K562 (cell line): ENCODE results near the gene ATP6V0A1. TPM values are rescaled to one million over a fixed set of nuclear protein-coding genes. Genes with fewer than 3 reads are reported as not detected.

ENCODE experiments used
- ATAC-seq: fragments of 200-7000 bp; cut with Tn5 transposase; 3 replicates; pipeline ENCODE4 v1.9.1; 2020; ENCODE audit warnings: moderate library complexity
- BruUV-seq: library from RNA; stranded (reverse); fragments of 400-500 nt; replicated peaks from 2 replicates; lab custom pipeline; 2021; lab: Mats Ljungman, UMichigan
- CTCF ChIA-PET: fragments of 300-600 bp; formaldehyde crosslinking; extraction: SDS; loops from one replicate; lab custom pipeline; 2021; ENCODE audit warnings: low intra/inter-chr PET ratio; lab: Yijun Ruan, JAX
- POLR2A ChIA-PET: fragments of 300-600, 350-650 bp; sonication (Branson Sonifier 250); formaldehyde crosslinking; extraction: SDS; loops from one replicate; lab custom pipeline; 2021; ENCODE audit warnings: antibody characterized with exemption, inconsistent platforms; lab: Yijun Ruan, JAX
- DNase-seq, 4 experiments: peaks; one replicate each; pipeline versions ENCODE4 v3.0.0 to v3.0.0-alpha.2; 2011 to 2018; ENCODE audit warnings: low spot score in 3 of 4, mixed read lengths in 3 of 4; ENCODE audit errors: extremely low read depth in 1 of 4
- FAIRE-seq: peaks from 2 replicates; lab custom pipeline; 2011; peaks lifted over from hg19 to GRCh38; lab: Jason Lieb, UNC
- H2AFZ ChIP-seq: 2 replicates; pipeline ENCODE4 v1.6.0; 2011; ENCODE audit warnings: low read depth, low read length, control low read depth, inconsistent platforms
- H3K27ac ChIP-seq: fragments of 200-600 bp; 3 replicates; pipeline ENCODE4 v1.8.0; 2011; ENCODE audit warnings: low read depth, mild to moderate bottlenecking, control low read depth, inconsistent platforms, low read length, moderate library complexity, mixed read lengths; ENCODE audit errors: extremely low read depth
- H3K27me3 ChIP-seq, 2 experiments: fragments of 300-600 bp in 1 of 2; 2 replicates in 1 of 2; 3 replicates in 1 of 2; pipeline versions ENCODE4 v1.6.0 to v1.8.0; 2011; ENCODE audit warnings: inconsistent platforms in 2 of 2, low read length in 2 of 2, mild to moderate bottlenecking in 1 of 2, mixed read lengths in 1 of 2, moderate library complexity in 1 of 2; ENCODE audit not compliant: control insufficient read depth in 2 of 2, insufficient read depth in 2 of 2
- H3K36me3 ChIP-seq: fragments of 300-600 bp; 3 replicates; pipeline ENCODE4 v1.8.0; 2011; ENCODE audit warnings: mild to moderate bottlenecking, low read length, inconsistent platforms; ENCODE audit not compliant: control insufficient read depth, insufficient read depth
- H3K4me1 ChIP-seq, 2 experiments: fragments of 200-600 bp in 1 of 2; replicated peaks in 1 of 2; 2 replicates in 1 of 2; 3 replicates in 1 of 2; pipeline versions ENCODE4 v1.5.1 to v1.8.0; 2011; ENCODE audit warnings: inconsistent platforms in 2 of 2, low read length in 2 of 2, mild to moderate bottlenecking in 1 of 2, mixed read lengths in 1 of 2, moderate library complexity in 1 of 2; ENCODE audit not compliant: control insufficient read depth in 2 of 2, insufficient read depth in 2 of 2
- H3K4me2 ChIP-seq: 2 replicates; pipeline ENCODE4 v1.6.1; 2011; ENCODE audit warnings: low read length, control low read depth, inconsistent platforms, mixed read lengths; ENCODE audit not compliant: insufficient read depth
- H3K4me3 ChIP-seq: fragments of 200-600 bp; sonication (generic), shearing (Covaris generic); 2 replicates; pipeline ENCODE4 v1.5.1; 2016; ENCODE audit warnings: control low read depth, inconsistent platforms
- H3K79me2 ChIP-seq: fragments of 200-600 bp; 3 replicates; pipeline ENCODE4 v1.8.0; 2011; ENCODE audit warnings: low read length, inconsistent platforms; ENCODE audit not compliant: control insufficient read depth, insufficient read depth
- H3K9ac ChIP-seq, 2 experiments: 2 replicates each; pipeline versions ENCODE4 v1.6.0 to v1.6.1; 2011; ENCODE audit warnings: low read depth in 2 of 2, low read length in 2 of 2, control low read depth in 1 of 2, inconsistent platforms in 1 of 2, mild to moderate bottlenecking in 1 of 2, mixed read lengths in 1 of 2; ENCODE audit not compliant: insufficient read depth in 1 of 2
- H3K9me1 ChIP-seq: one replicate; pipeline ENCODE4 v1.6.0; 2011; ENCODE audit warnings: inconsistent platforms, mild to moderate bottlenecking, low read length, moderate library complexity; ENCODE audit not compliant: control insufficient read depth, insufficient read depth
- H3K9me3 ChIP-seq: replicated peaks from 2 replicates; pipeline ENCODE4 v1.5.1; 2011; ENCODE audit warnings: low read depth, low read length, inconsistent platforms; ENCODE audit not compliant: control insufficient read depth, insufficient read depth
- H4K20me1 ChIP-seq: replicated peaks from 2 replicates; pipeline ENCODE4 v1.6.1; 2011; ENCODE audit warnings: low read length, inconsistent platforms, mixed read lengths; ENCODE audit not compliant: control insufficient read depth, insufficient read depth
- POLR2A ChIP-seq: fragments of 450-650 bp; conservative IDR thresholded peaks from 2 replicates; pipeline ENCODE4 v1.6.1; 2016
- TCF15 ChIP-seq: fragments of 250-450 bp; sonication (Bioruptor Pico); IDR thresholded peaks from 2 replicates; pipeline ENCODE4 v1.8.0; 2022; ENCODE audit warnings: moderate library complexity, mild to moderate bottlenecking, inconsistent platforms
- ZNF217 ChIP-seq: sonication (generic); formaldehyde crosslinking; IDR thresholded peaks from 2 replicates; pipeline ENCODE4 v1.8.0; 2022; ENCODE audit warnings: mild to moderate bottlenecking, missing genetic modification reagents
- WGBS: fragments of 100-300 bp; shearing (Covaris generic); methylation state at CpG from one replicate; pipeline ENCODE4 v1.1.6; 2016; ENCODE audit warnings: low coverage, mixed read lengths; ENCODE audit not compliant: insufficient coverage; ENCODE audit errors: missing lambda C conversion rate; 5-methylcytosine and 5-hydroxymethylcytosine counted together
- in situ Hi-C: fragments of 300-500 bp; cut with MboI; formaldehyde crosslinking; loops from 4 replicates; pipeline ENCODE4 v1.15.0; 2018; ENCODE audit warnings: inconsistent platforms, mixed read lengths
- intact Hi-C: fragments of 100-400 bp; cut with micrococcal nuclease; formaldehyde crosslinking; loops from 2 replicates; pipeline ENCODE4 v1.14.2; 2022
- polyA plus RNA-seq, 8 experiments: library from polyadenylated mRNA; depleted of rRNA in 4 of 8; stranded (reverse) in 5 of 8; unstranded in 3 of 8; fragments of >200 nt; fragmentation: Nextera tagmentation in 2 of 8; fragmentation: Illumina TruSeq in 1 of 8; extraction: Ambion mirVana in 2 of 8; extraction: Trizol in 1 of 8; gene quantifications; 2 replicates each; pipeline versions ENCODE4 v1.2.1 to v1.2.3, GENCODE V29; 2011 to 2014; ENCODE audit warnings: inconsistent platforms in 1 of 8, missing spikeins in 1 of 8
- total RNA-seq, 7 experiments: library from RNA; depleted of rRNA in 6 of 7; stranded (reverse); fragments of >200 nt in 6 of 7; fragmentation: Illumina TruSeq in 2 of 7; extraction: Trizol in 2 of 7; gene quantifications; 2 replicates each; pipeline versions ENCODE4 v1.2.1 to v1.2.3, GENCODE V29; 2011 to 2021; ENCODE audit warnings: low replicate concordance in 1 of 7

ATP6V0A1 gene
- total and polyA plus RNA-seq, 9 of the 15 experiments (the other 6 are each of a cell fraction or from before 2014, with no cell fraction given): 11.8 to 158 (median 75.5) TPM

- peak overlapping the region; percentile 92 for H3K4me2 ChIP-seq
- no peaks in the 10 kb centered on the region for H3K27me3 ChIP-seq
- TF ChIP-seq ZNF217 (CRISPR knock-in tag): no peak
- no peak for TF ChIP-seq TCF15 (CRISPR knock-in tag)
- TF ChIP-seq POLR2A: 0 out of 2 replicates have a peak, but pooled peaks have one; percentile 25
- intact Hi-C loops (no loop called here), in situ Hi-C loops (no loop called here)
- no peaks in the 10 kb centered on the region for H3K9me3 ChIP-seq
- BruUV-seq: TSS peak; percentile 43
- peak overlapping the region; percentile 64 for H3K4me3 ChIP-seq
- peak overlapping the region; percentile 80; the same call in 2 of the 3 replicates for H3K27ac ChIP-seq
- H3K79me2 ChIP-seq: peaks cover 17% of the 10 kb centered on the region
- DNase-seq (no peak), FAIRE-seq (no peak), ATAC-seq (no peak)
- ChIA-PET POLR2A (interaction anchor here (0.7 to 2.7 kb wide), 4 partner anchors 17 to 516 kb away, joined by 4 to 15 read pairs (median 4); no protein-coding TSS in a partner anchor), CTCF (no interaction called here)
- peak overlapping the region; percentile 70 to 97 for H3K9ac ChIP-seq
- H3K36me3 ChIP-seq: peaks cover 25% of the 10 kb centered on the region; the same call in 2 of the 3 replicates
- H4K20me1 ChIP-seq: no peaks in the 10 kb centered on the region; the same call in 1 of the 2 replicates
- WGBS: 78% methylated on average over 20 of the region's 31 CpGs
- H2AFZ ChIP-seq: no peak overlapping the region
- no peaks in the 10 kb centered on the region for H3K9me1 ChIP-seq
- peaks cover 23 to 48% of the 10 kb centered on the region in 2 experiments; a peak in 4 of 5 replicates for H3K4me1 ChIP-seq
Observed at GRCh38 chr17:42537156-42537805, 78.6 kb downstream of the ATP6V0A1 start.
